GM10266 (cell line): Measurements from ENCODE around the gene DAZAP2.
A peak's percentile ranks its signal among the peaks of the same experiment; 100 is the strongest.
"Not testable (repeated sequence)": the region's sequence is repeated elsewhere in the genome, so short reads cannot be mapped to it uniquely, and the experiment has no call there.

Source experiments
- DNase-seq: peaks from one replicate; pipeline ENCODE4 v3.0.0; 2012; ENCODE audit errors: extremely low spot score
- TF ChIP-seq, protein P1 (sequence below): IDR thresholded peaks from 2 replicates; pipeline ENCODE4 v1.5.1; 2012; ENCODE audit warnings: mild to moderate bottlenecking, low read depth; ENCODE audit not compliant: control insufficient read depth, insufficient read depth; ENCODE audit errors: missing control alignments

Gene DAZAP2

DNA sequence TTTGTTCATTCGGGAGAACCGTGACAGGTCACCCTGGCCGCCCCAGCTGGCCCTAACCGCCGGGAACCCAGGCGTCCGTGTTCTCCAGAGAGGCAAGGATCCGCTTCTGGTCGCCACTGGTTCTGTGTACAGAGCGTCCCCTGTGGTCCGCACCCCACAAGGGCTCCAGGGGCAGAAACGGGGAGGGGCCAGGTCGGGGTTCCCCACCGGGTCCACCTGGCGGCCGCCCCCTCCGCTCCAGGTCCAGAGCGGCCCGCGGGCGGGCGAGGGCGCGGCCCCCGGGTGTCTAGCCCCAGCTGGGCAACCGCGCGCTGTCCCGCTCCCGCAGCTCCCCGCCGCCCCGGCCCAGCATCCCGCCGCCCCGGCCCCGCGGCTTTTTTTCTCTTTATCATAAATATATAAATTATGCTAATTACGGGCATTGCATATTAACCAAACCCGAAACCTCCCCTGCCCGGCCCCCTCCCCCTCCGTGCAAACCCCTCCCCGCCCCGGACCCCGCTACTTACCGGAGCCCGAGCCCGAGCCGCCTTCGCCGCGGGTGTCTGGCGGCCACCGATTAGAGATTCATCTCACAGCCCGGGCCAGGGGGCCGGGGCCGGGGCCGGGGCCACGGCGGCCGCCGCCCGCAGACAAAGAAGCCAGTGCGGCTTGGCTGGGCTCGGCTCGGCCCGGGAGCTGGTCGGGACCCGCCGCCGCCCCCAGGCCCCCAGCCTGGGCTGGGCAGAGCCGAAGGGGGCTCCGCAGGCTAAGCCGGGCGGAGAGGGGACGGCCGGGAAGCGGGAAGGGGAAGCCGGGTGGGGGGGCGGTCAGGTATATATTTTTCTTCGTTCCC lies 21.3 kb upstream of the DAZAP2 start:
- peak; percentile 87 for DNase-seq
- TF ChIP-seq, protein P1, sequence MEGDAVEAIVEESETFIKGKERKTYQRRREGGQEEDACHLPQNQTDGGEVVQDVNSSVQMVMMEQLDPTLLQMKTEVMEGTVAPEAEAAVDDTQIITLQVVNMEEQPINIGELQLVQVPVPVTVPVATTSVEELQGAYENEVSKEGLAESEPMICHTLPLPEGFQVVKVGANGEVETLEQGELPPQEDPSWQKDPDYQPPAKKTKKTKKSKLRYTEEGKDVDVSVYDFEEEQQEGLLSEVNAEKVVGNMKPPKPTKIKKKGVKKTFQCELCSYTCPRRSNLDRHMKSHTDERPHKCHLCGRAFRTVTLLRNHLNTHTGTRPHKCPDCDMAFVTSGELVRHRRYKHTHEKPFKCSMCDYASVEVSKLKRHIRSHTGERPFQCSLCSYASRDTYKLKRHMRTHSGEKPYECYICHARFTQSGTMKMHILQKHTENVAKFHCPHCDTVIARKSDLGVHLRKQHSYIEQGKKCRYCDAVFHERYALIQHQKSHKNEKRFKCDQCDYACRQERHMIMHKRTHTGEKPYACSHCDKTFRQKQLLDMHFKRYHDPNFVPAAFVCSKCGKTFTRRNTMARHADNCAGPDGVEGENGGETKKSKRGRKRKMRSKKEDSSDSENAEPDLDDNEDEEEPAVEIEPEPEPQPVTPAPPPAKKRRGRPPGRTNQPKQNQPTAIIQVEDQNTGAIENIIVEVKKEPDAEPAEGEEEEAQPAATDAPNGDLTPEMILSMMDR, result peak; percentile 62

DNA sequence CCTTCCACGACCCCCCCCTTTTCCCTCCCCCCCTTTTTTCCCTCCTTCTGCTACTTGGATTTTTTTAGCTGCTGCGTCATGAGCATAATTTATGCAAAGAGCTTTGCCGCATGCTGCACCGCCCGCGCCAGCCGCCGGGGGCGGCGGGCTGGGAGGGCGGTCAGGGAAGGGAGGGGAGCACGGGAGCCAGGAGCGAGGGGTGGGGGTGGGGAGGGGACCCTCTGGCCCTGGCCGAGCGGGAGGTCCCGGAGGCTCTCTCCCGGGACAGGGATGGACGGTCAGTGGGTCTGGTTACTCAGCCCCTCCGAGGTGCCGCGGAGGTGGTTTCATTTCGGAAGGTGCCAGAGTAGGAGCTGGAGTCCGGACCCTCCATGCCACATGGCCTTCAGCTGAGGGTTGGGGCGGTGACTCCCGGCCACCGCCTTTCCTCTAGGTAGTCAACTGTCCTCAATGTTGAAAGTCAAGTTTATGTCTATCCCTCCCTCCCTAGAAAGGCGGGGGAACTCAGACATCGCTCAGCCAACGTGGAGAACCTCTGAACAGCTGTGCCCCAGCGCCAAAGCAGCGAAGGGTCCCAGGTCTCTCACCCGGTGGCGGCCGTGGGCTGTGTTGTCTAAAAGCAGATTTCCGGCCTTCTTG lies 20.5 kb upstream of the DAZAP2 start, which contains the start of gene POU6F1:
POU6F1 (minus strand) TSS at position 95 of the 639 bp plus-strand sequence. CDS start 11,226 bp downstream, outside the sequence.
- TF ChIP-seq, protein P1, result peak; percentile 23
- DNase-seq, result peak; percentile 88

DNA sequence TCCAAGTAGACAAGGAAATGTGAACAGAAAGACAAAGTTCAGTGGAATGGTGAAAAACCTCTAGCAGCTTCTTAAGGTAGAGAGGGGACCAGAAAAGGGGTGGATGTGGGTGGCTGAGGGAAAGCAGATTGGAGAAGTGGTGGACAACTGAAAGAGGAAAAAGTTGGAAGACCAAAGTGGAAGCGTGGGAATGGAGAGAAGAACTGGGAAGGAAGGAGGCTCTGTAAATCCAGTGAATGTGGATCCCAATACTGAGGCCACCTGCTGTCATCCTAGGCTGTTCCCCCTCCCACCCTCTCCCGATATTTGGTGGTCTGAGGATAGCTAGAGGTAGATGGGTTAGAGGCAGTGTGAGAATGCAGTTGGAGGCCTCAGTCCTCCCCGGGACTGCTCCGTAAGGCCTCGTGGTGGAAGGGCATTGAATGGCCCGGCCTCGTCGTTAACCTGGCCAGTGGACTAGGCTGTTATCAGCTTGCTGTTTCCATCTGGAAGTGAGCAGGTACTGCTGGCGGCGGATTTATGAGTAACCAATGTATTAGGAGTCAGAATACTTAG lies 19.9 kb upstream of the DAZAP2 start:
- DNase-seq, result no peak
- TF ChIP-seq, protein P1, result no peak

DNA sequence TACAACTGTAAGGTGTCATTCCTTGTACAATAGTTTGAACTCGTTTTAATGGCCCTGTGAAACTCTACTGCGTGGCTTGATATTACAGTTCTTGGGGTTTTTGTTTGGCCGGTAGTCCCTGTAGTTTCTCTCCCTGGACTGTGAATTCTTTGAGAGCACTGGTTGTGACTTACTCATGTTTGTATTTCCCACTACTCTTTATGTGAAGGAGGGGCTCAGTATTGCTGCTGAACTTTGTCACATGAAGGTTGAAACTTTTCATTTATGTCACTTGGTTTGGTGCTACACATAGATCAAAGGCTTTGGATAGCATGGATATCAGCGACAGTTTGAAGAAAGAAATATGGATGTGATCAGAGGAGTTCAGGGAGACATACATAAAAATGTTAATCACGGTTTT lies 19.3 kb upstream of the DAZAP2 start:
- DNase-seq, result no peak
- TF ChIP-seq, protein P1, result no peak

DNA sequence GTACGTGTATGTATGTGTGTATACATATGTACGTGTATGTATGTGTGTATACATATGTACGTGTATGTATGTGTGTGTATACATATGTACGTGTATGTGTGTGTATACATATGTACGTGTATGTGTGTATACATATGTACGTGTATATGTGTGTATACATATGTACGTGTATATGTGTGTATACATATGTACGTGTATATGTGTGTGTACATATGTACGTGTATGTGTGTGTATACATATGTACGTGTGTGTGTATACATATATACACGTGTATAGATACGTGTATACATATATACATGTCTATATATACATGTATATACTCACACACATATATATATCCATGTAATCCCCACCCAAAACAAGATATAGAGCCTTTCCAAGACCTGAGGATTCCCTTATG lies 18.8 kb upstream of the DAZAP2 start:
- DNase-seq, result not testable (repeated sequence)

DNA sequence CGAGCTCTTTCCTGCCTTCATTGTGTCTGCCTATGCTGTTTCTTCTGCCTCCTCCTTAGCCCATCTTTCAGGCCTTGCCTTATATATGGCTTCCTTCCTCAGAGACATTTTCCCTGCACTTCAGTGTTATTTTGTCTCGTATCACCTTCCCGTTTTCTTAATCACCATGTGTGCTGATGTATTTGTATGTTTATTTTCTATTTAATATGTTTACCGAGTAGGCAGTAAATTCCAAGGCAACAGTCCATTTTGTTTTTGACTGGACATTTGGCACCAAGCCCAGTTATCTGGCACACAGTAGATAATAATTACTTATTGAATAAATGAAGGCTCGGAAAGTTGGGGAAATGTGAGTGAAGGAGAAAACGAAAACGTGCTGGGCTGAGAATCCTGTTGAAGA lies 16.2 kb upstream of the DAZAP2 start:
- DNase-seq, result no peak
- TF ChIP-seq, protein P1, result no peak

DNA sequence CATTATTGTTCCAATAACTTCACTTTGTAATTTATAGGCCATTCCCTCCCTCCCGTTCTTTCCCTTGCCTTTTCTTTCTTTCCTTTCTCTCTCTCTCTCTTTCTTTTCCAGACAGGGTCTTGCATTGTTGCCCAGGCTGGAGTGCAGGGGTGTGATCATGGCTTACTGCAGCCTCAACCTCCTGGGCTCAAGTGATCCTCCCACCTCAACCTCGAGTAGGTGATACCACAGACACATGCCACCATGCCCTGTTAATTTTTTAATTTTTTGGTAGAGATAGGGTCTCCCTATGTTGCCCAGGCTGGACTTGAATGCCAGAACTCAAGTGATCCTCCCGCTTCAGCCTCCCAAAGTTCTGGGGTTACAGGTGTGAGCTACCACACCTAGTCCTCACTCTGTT lies 14.0 kb upstream of the DAZAP2 start:
- DNase-seq, result no peak
- TF ChIP-seq, protein P1, result no peak
